ENCODE measurements around the gene SORBS1. TPM values are rescaled to one million over a fixed set of nuclear protein-coding genes. Genes with fewer than 3 reads are reported as not detected.

Gene SORBS1
- total and polyA plus RNA-seq, 2 of the 13 experiments (the other 11 are each of a cell fraction or from before 2014, with no cell fraction given) = 16.8 to 39.8 TPM

GRCh38 chr10:95485056-95485844, 75.9 kb downstream of the SORBS1 start:
- no peaks in the 10 kb centered on the region for H3K27me3 ChIP-seq (ENCODE audit: control insufficient read depth in 1 of 2, insufficient read depth in 2 of 2, low read length in 2 of 2)
- 96% methylated on average over 4 of the region's 4 CpGs for WGBS (ENCODE audit: low lambda C conversion rate)

More at GRCh38 chr10:95485056-95485844, 75.9 kb downstream of the SORBS1 start:
- intact Hi-C loops (cut with micrococcal nuclease; ENCODE audit: unreplicated experiment) (no loop called here), in situ Hi-C loops (cut with HindIII; ENCODE audit: extremely low pct_ligation_motif_present, low pct_unique_long_range_greater_than_20kb) (no loop called here)
- no peak overlapping the region for H3K4me3 ChIP-seq (replicated peaks in 1 of 3; ENCODE audit: insufficient read depth in 1 of 3, low read depth in 2 of 3, low read length in 3 of 3)
- POLR2A ChIA-PET = no interaction called here
- no peak for ATAC-seq
- TF ChIP-seq KDM5A (IDR thresholded peaks at IDR 0.05; ENCODE audit: borderline replicate concordance, low read length) (no peak), BRD4 (CRISPR knock-in tag; IDR thresholded peaks at IDR 0.05) (no peak), GZF1 (CRISPR knock-in tag; IDR thresholded peaks at IDR 0.05) (no peak), FOSL2 (CRISPR knock-in tag; IDR thresholded peaks at IDR 0.05) (peak; percentile 38; the same call in 1 of the 2 replicates), GMEB1 (CRISPR knock-in tag; IDR thresholded peaks at IDR 0.05; ENCODE audit: borderline replicate concordance) (no peak), SYNCRIP (IDR thresholded peaks at IDR 0.05; ENCODE audit: insufficient read depth, low read depth, low read length) (no peak), ZNF414 (CRISPR knock-in tag; IDR thresholded peaks at IDR 0.05) (no peak), SMARCC2 (IDR thresholded peaks at IDR 0.05) (no peak), PHB2 (IDR thresholded peaks at IDR 0.05; ENCODE audit: partially characterized antibody) (no peak)
- no peak overlapping the region for H3K27ac ChIP-seq (ENCODE audit: extremely low read length, insufficient read depth, low read length)
- peaks cover 9 to 35% of the 10 kb centered on the region in 2 experiments for H3K36me3 ChIP-seq (replicated peaks in 1 of 2; ENCODE audit: control insufficient read depth in 1 of 2, insufficient read depth in 2 of 2, low read length in 2 of 2)
- no peak overlapping the region for H3K9ac ChIP-seq (ENCODE audit: insufficient read depth, low read depth, low read length)
- peaks cover 46% of the 10 kb centered on the region for H3K4me1 ChIP-seq (ENCODE audit: insufficient read depth, low read length)
- BruUV-seq (replicated peaks) = no TSS peak
- peak; percentile 24 for DNase-seq (ENCODE audit: low spot score)
- H2AFZ ChIP-seq (ENCODE audit: low read length) = no peak overlapping the region
- no peak overlapping the region for H3K4me2 ChIP-seq (ENCODE audit: low read depth, low read length)
- no peak for FAIRE-seq
- no peaks in the 10 kb centered on the region for H3K9me3 ChIP-seq (ENCODE audit: low read length)
- peaks cover 19% of the 10 kb centered on the region for H3K79me2 ChIP-seq (ENCODE audit: insufficient read depth, low read length)
- no peaks in the 10 kb centered on the region for H4K20me1 ChIP-seq (ENCODE audit: insufficient read depth, low read length)
- CTCF ChIA-PET (ENCODE audit: low intra/inter-chr PET ratio, low total read pairs) = no interaction called here
